Subcutaneous adipose tissue (tissue), 4 donors: ENCODE measurements around the gene GOLGA1. TPM values are rescaled to one million over a fixed set of nuclear protein-coding genes. Genes with fewer than 3 reads are reported as not detected.

ENCODE experiments used
- CTCF ChIP-seq: fragments of 450-650 bp; IDR thresholded peaks from one replicate; pipeline ENCODE4 v1.5.1; 2016; ENCODE audit warnings: low read depth, mild to moderate bottlenecking, control low read depth, antibody characterized with exemption, moderate library complexity
- total RNA-seq, 4 donors: library from RNA; depleted of rRNA; stranded (reverse); fragments of >200 nt; gene quantifications; one replicate each; pipeline ENCODE4 v1.1.0, GENCODE V29; 2016

The GOLGA1 gene
- total RNA-seq, 4 donors from 2014 or later: 15.1 to 26.0 (median 21.5) TPM

- no peak for TF ChIP-seq CTCF
These were observed 33.9 kb downstream of the GOLGA1 start for GRCh38 chr9:124906966-124907365.

- no peak for TF ChIP-seq CTCF
These were observed 41.0 kb downstream of the GOLGA1 start for GRCh38 chr9:124899845-124900244.

- no peak for TF ChIP-seq CTCF
These were observed 43.1 kb downstream of the GOLGA1 start for GRCh38 chr9:124897570-124898460.

- TF ChIP-seq CTCF: no peak
These were observed 46.1 kb downstream of the GOLGA1 start for GRCh38 chr9:124894741-124895170.

- no peak for TF ChIP-seq CTCF
These were observed 46.7 kb downstream of the GOLGA1 start for GRCh38 chr9:124894035-124894740.

GRCh38 chr9:124890179-124890578 is 50.7 kb downstream of the GOLGA1 start:
- no peak for TF ChIP-seq CTCF

GRCh38 chr9:124889006-124889405 is 51.9 kb downstream of the GOLGA1 start:
- no peak for TF ChIP-seq CTCF
